K562 (cell line): ENCODE measurements around the gene ERVK3-1. TPM values are rescaled to one million over a fixed set of nuclear protein-coding genes. Genes with fewer than 3 reads are reported as not detected.

Experiments
- ATF6 ChIP-seq: sonication (generic); formaldehyde crosslinking; IDR thresholded peaks from 2 replicates; pipeline ENCODE4 v1.4.0; 2020; ENCODE audit warnings: mild to moderate bottlenecking, missing genetic modification reagents
- CBX2 ChIP-seq: fragments of 200-600 bp; sonication (generic); IDR thresholded peaks from one replicate; pipeline ENCODE4 v1.6.1; 2012; ENCODE audit warnings: mild to moderate bottlenecking, low read length, inconsistent platforms; ENCODE audit not compliant: insufficient read depth, poor library complexity, severe bottlenecking
- CCNT2 ChIP-seq: IDR thresholded peaks from 2 replicates; pipeline ENCODE4 v1.6.1; 2011; ENCODE audit warnings: borderline replicate concordance, low read depth, mild to moderate bottlenecking, moderate library complexity, mixed read lengths, low read length; ENCODE audit not compliant: insufficient read length; ENCODE audit errors: extremely low read depth
- CSDE1 ChIP-seq, 2 experiments: fragments of 450-650 bp; IDR thresholded peaks; 2 replicates each; pipeline ENCODE4 v1.6.1; 2016; ENCODE audit warnings: mild to moderate bottlenecking in 1 of 2
- DMBX1 ChIP-seq: fragments of 250-450 bp; sonication (Bioruptor Pico); IDR thresholded peaks from 2 replicates; pipeline ENCODE4 v1.8.0; 2022; ENCODE audit warnings: inconsistent platforms, mild to moderate bottlenecking, moderate library complexity, borderline replicate concordance
- DNMT1 ChIP-seq: fragments of 450-650 bp; IDR thresholded peaks from 2 replicates; pipeline ENCODE4 v1.6.1; 2016; ENCODE audit warnings: antibody characterized with exemption, mild to moderate bottlenecking
- DPF2 ChIP-seq: fragments of 450-650 bp; IDR thresholded peaks from 2 replicates; pipeline ENCODE4 v1.6.1; 2016
- EP400 ChIP-seq: fragments of 450-650 bp; IDR thresholded peaks from 2 replicates; pipeline ENCODE4 v1.6.1; 2017; ENCODE audit warnings: antibody characterized with exemption, mild to moderate bottlenecking, moderate library complexity
- FOXA1 ChIP-seq: fragments of 450-650 bp; IDR thresholded peaks from 2 replicates; pipeline ENCODE4 v1.6.1; 2016; ENCODE audit warnings: mild to moderate bottlenecking, borderline replicate concordance
- FUS ChIP-seq: fragments of 200-400 bp; formaldehyde crosslinking; optimal IDR thresholded peaks from 2 replicates; pipeline ENCODE3; 2017; ENCODE audit warnings: low read depth, low read length
- HMBOX1 ChIP-seq: sonication (generic); IDR thresholded peaks from 2 replicates; pipeline ENCODE4 v1.6.1; 2016
- KAT7 ChIP-seq: sonication (generic); formaldehyde crosslinking; IDR thresholded peaks from 2 replicates; pipeline ENCODE4 v1.8.0; 2022; ENCODE audit warnings: missing genetic modification reagents, mild to moderate bottlenecking, borderline replicate concordance
- MAX ChIP-seq: sonication (generic); formaldehyde crosslinking; IDR thresholded peaks from 2 replicates; pipeline ENCODE4 v1.9.0; 2022; ENCODE audit warnings: mild to moderate bottlenecking, missing genetic modification reagents
- NONO ChIP-seq, 2 experiments: fragments of 200-400 bp in 1 of 2; fragments of 450-650 bp in 1 of 2; formaldehyde crosslinking in 1 of 2; IDR thresholded peaks; 2 replicates each; pipeline ENCODE4 v1.6.1; 2017; ENCODE audit warnings: low read depth in 2 of 2, mild to moderate bottlenecking in 2 of 2, moderate library complexity in 2 of 2, low read length in 1 of 2
- PYGO2 ChIP-seq: fragments of 450-650 bp; IDR thresholded peaks from 2 replicates; pipeline ENCODE4 v1.6.1; 2016; ENCODE audit warnings: mild to moderate bottlenecking, missing genetic modification characterization, moderate library complexity, missing compliant biosample characterization
- SETDB1 ChIP-seq: IDR thresholded peaks from one replicate; pipeline ENCODE4 v1.6.1; 2012; ENCODE audit warnings: low read length, control low read depth, inconsistent platforms
- TEAD1 ChIP-seq, 2 experiments: fragments of 450-650 bp in 1 of 2; sonication (generic) in 1 of 2; formaldehyde crosslinking; IDR thresholded peaks; 2 replicates each; pipeline versions ENCODE4 v1.4.0 to v1.8.0; 2020 to 2022; ENCODE audit warnings: mild to moderate bottlenecking in 2 of 2, missing genetic modification reagents in 1 of 2
- ZNF217 ChIP-seq: sonication (generic); formaldehyde crosslinking; IDR thresholded peaks from 2 replicates; pipeline ENCODE4 v1.8.0; 2022; ENCODE audit warnings: mild to moderate bottlenecking, missing genetic modification reagents
- ZNF384 ChIP-seq: IDR thresholded peaks from 2 replicates; pipeline ENCODE4 v1.6.1; 2012; ENCODE audit warnings: low read depth, low read length, improper control_type of control experiment
- ZNF512 ChIP-seq: IDR thresholded peaks from 2 replicates; pipeline ENCODE4 v1.6.1; 2016; ENCODE audit warnings: missing genetic modification characterization, missing compliant biosample characterization
- ZNF589 ChIP-seq: fragments of 200-800 bp; sonication (Bioruptor generic); IDR thresholded peaks from 2 replicates; pipeline ENCODE4 v1.6.1; 2016; ENCODE audit warnings: low read depth, missing genetic modification characterization, missing compliant biosample characterization
- polyA plus RNA-seq, 8 experiments: library from polyadenylated mRNA; depleted of rRNA in 4 of 8; stranded (reverse) in 5 of 8; unstranded in 3 of 8; fragments of >200 nt; fragmentation: Nextera tagmentation in 2 of 8; fragmentation: Illumina TruSeq in 1 of 8; extraction: Ambion mirVana in 2 of 8; extraction: Trizol in 1 of 8; gene quantifications; 2 replicates each; pipeline versions ENCODE4 v1.2.1 to v1.2.3, GENCODE V29; 2011 to 2014; ENCODE audit warnings: inconsistent platforms in 1 of 8, missing spikeins in 1 of 8
- total RNA-seq, 7 experiments: library from RNA; depleted of rRNA in 6 of 7; stranded (reverse); fragments of >200 nt in 6 of 7; fragmentation: Illumina TruSeq in 2 of 7; extraction: Trizol in 2 of 7; gene quantifications; 2 replicates each; pipeline versions ENCODE4 v1.2.1 to v1.2.3, GENCODE V29; 2011 to 2021; ENCODE audit warnings: low replicate concordance in 1 of 7

Gene ERVK3-1
- total and polyA plus RNA-seq, 9 of the 15 experiments (the other 6 are each of a cell fraction or from before 2014, with no cell fraction given), result 87.6 to 299 (median 119) TPM

GRCh38 chr19:58279042-58279924, 25.9 kb upstream of the ERVK3-1 start (continued):
- TF ChIP-seq PYGO2 (tag) (no peak), DMBX1 (no peak), CBX2 (no peak), KAT7 (CRISPR knock-in tag) (peak; percentile 14), DNMT1 (0 out of 2 replicates have a peak, but pooled peaks have one; percentile 39), EP400 (peak; percentile 89), FOXA1 (no peak), ZNF512 (no peak), TEAD1 (CRISPR knock-in tag; IDR thresholded peaks at IDR 0.05) (peak in 1 of 2 experiments; percentile 69; a peak in 1 of 4 replicates), NONO (IDR thresholded peaks at IDR 0.05; ENCODE audit: low read depth in 2 of 2, low read length in 1 of 2) (no peak), MAX (CRISPR knock-in tag) (peak; percentile 84), CCNT2 (peak; percentile 37), ZNF217 (CRISPR knock-in tag) (no peak), ZNF589 (CRISPR knock-in tag) (no peak), SETDB1 (no peak), ATF6 (CRISPR knock-in tag) (peak; percentile 89), HMBOX1 (no peak), FUS (peak; percentile 51), DPF2 (0 out of 2 replicates have a peak, but pooled peaks have one; percentile 59), ZNF384 (no peak), CSDE1 (IDR thresholded peaks at IDR 0.05) (no peak)
